GM18870 (cell line): ENCODE data around the gene EFNB2.

Source experiments
- ATAC-seq: cut with Tn5 transposase; IDR thresholded peaks from one replicate; pipeline ENCODE4 v1.9.1; 2021; ENCODE audit warnings: moderate library complexity; ENCODE audit not compliant: unreplicated experiment

The EFNB2 gene

GRCh38 chr13:106526738-106527444 lies 8.6 kb downstream of the EFNB2 start:
- no peak for ATAC-seq

GRCh38 chr13:106525865-106526264 lies 9.6 kb downstream of the EFNB2 start:
- ATAC-seq = no peak

- no peak for ATAC-seq
Observed at GRCh38 chr13:106524108-106524507, 11.4 kb downstream of the EFNB2 start.

- no peak for ATAC-seq
Observed at GRCh38 chr13:106523576-106523975, 11.9 kb downstream of the EFNB2 start.

GRCh38 chr13:106522898-106523525 lies 12.4 kb downstream of the EFNB2 start:
- ATAC-seq = no peak

- no peak for ATAC-seq
Observed at GRCh38 chr13:106522112-106522705, 13.3 kb downstream of the EFNB2 start.

GRCh38 chr13:106521095-106521799 lies 14.2 kb downstream of the EFNB2 start:
- no peak for ATAC-seq

- ATAC-seq = no peak
Observed at GRCh38 chr13:106520251-106521054, 15.0 kb downstream of the EFNB2 start.

- ATAC-seq = no peak
Observed at GRCh38 chr13:106518512-106518911, 16.9 kb downstream of the EFNB2 start.

GRCh38 chr13:106517109-106517847 lies 18.2 kb downstream of the EFNB2 start:
- ATAC-seq = no peak

- ATAC-seq = no peak
Observed at GRCh38 chr13:106515635-106516254, 19.7 kb downstream of the EFNB2 start.

- no peak for ATAC-seq
Observed at GRCh38 chr13:106514928-106515634, 20.4 kb downstream of the EFNB2 start.

GRCh38 chr13:106513025-106513983 lies 22.2 kb downstream of the EFNB2 start:
- ATAC-seq = no peak

GRCh38 chr13:106507560-106508274 lies 27.7 kb downstream of the EFNB2 start:
- peak; percentile 95 for ATAC-seq

GRCh38 chr13:106506286-106506685 lies 29.2 kb downstream of the EFNB2 start:
- no peak for ATAC-seq

GRCh38 chr13:106505732-106506131 lies 29.7 kb downstream of the EFNB2 start:
- no peak for ATAC-seq

- ATAC-seq = no peak
Observed at GRCh38 chr13:106505295-106505694, 30.2 kb downstream of the EFNB2 start.
